ENCODE data around the gene SATB1. TPM values are rescaled to one million over a fixed set of nuclear protein-coding genes. Genes with fewer than 3 reads are reported as not detected.

The SATB1 gene
- total RNA-seq, 1 experiment from 2014 or later, result 28.7 TPM

DNA sequence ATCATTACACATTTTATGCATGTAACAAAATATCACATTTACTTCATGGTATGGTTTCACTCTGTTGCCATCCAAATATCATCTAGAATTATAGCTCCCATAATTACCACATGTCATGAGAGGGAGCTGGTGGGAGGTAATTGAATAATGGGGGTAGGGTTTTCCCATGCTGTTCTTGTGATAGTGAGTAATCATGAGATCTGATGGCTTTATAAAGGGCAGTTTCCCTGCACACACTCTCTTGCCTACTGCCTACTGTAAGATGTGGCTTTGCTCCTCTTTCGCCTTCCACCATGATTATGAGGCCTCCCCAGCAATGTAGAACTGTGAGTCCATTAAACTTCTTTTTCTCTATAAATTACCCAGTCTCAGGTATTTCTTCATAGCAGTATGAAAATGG is 123.4 kb downstream of the SATB1 start:
- CTCF ChIA-PET, result no interaction called here
- POLR2A ChIA-PET (ENCODE audit: unreplicated experiment), result no interaction called here
- BruUV-seq (replicated peaks), result no TSS peak
- Histone ChIP-seq H3K27me3 (ENCODE audit: insufficient read depth, low read depth) (no peaks in the 10 kb centered on the region), H2AFZ (no peak overlapping the region), H3F3A (ENCODE audit: insufficient read depth, low read depth) (no peaks in the 10 kb centered on the region), H3K9me2 (ENCODE audit: insufficient read depth) (no peaks in the 10 kb centered on the region; the same call in 1 of the 2 replicates), H3K4me1 (replicated peaks; ENCODE audit: insufficient read depth) (0 out of 2 replicates have a peak, but pooled peaks cover 5% of the 10 kb centered on the region), H3K4me3 (no peak overlapping the region), H3K79me2 (ENCODE audit: low read depth) (no peaks in the 10 kb centered on the region), H3K4me2 (no peak overlapping the region), H3K9me3 (ENCODE audit: insufficient read depth, low read depth) (peaks cover 19% of the 10 kb centered on the region), H4K20me1 (ENCODE audit: insufficient read depth) (no peaks in the 10 kb centered on the region), H3K27ac (no peak overlapping the region), H3K36me3 (ENCODE audit: low read depth) (no peaks in the 10 kb centered on the region)
- no peak for DNase-seq
- no peak for TF ChIP-seq CTCF (conservative IDR thresholded peaks at IDR 0.05)
- TF ChIP-seq EZH2 (IDR thresholded peaks at IDR 0.05; ENCODE audit: low read depth), result no peak
- intact Hi-C loops (cut with micrococcal nuclease; ENCODE audit: unreplicated experiment), result no loop called here

DNA sequence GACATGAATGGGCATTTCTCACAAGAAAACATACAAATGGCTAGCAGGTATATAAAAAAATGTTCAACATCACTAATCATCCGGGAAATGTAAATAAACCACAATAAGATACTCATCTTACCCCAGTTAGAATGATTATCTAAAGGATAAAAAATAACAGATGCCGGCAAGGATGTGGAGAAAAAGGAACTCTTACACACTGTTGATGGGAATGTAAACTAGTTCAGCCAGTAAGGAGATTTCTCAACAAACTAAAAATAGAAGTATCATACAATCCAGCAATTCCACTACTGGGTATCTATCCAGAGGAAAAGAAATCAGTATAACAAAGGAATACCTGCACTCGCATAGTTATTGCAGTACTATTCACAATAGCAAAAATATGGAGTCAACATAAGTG is 124.2 kb downstream of the SATB1 start:
- H3K36me3 ChIP-seq (ENCODE audit: low read depth), result no peaks in the 10 kb centered on the region
- H3K79me2 ChIP-seq (ENCODE audit: low read depth), result no peaks in the 10 kb centered on the region
- H2AFZ ChIP-seq, result no peak overlapping the region
- H3K4me3 ChIP-seq, result no peak overlapping the region
- no TSS peak for BruUV-seq (replicated peaks)
- CTCF ChIA-PET, result no interaction called here
- H3F3A ChIP-seq (ENCODE audit: insufficient read depth, low read depth), result no peaks in the 10 kb centered on the region
- intact Hi-C loops (cut with micrococcal nuclease; ENCODE audit: unreplicated experiment), result no loop called here
- no peak overlapping the region for H3K4me2 ChIP-seq
- H3K27ac ChIP-seq, result no peak overlapping the region
- H3K4me1 ChIP-seq (replicated peaks; ENCODE audit: insufficient read depth), result 0 out of 2 replicates have a peak, but pooled peaks cover 5% of the 10 kb centered on the region
- H3K27me3 ChIP-seq (ENCODE audit: insufficient read depth, low read depth), result no peaks in the 10 kb centered on the region
- DNase-seq, result no peak
- H3K9me3 ChIP-seq (ENCODE audit: insufficient read depth, low read depth), result peaks cover 19% of the 10 kb centered on the region
- H4K20me1 ChIP-seq (ENCODE audit: insufficient read depth), result no peaks in the 10 kb centered on the region
- POLR2A ChIA-PET (ENCODE audit: unreplicated experiment), result no interaction called here
- no peaks in the 10 kb centered on the region; the same call in 1 of the 2 replicates for H3K9me2 ChIP-seq (ENCODE audit: insufficient read depth)
- TF ChIP-seq CTCF (conservative IDR thresholded peaks at IDR 0.05), result no peak
- no peak for TF ChIP-seq EZH2 (IDR thresholded peaks at IDR 0.05; ENCODE audit: low read depth)

- no peaks in the 10 kb centered on the region for H4K20me1 ChIP-seq (ENCODE audit: insufficient read depth)
- H3K9me2 ChIP-seq (ENCODE audit: insufficient read depth), result no peaks in the 10 kb centered on the region
- ChIA-PET CTCF (no interaction called here), POLR2A (ENCODE audit: unreplicated experiment) (no interaction called here)
- peaks cover 19% of the 10 kb centered on the region for H3K9me3 ChIP-seq (ENCODE audit: insufficient read depth, low read depth)
- no peak overlapping the region for H2AFZ ChIP-seq
- peaks cover 9% of the 10 kb centered on the region for H3K4me1 ChIP-seq (replicated peaks; ENCODE audit: insufficient read depth)
- no peaks in the 10 kb centered on the region for H3K27me3 ChIP-seq (ENCODE audit: insufficient read depth, low read depth)
- no peak for TF ChIP-seq CTCF (conservative IDR thresholded peaks at IDR 0.05)
- no peak for TF ChIP-seq EZH2 (IDR thresholded peaks at IDR 0.05; ENCODE audit: low read depth)
- H3K4me3 ChIP-seq, result no peak overlapping the region
- no peak for DNase-seq
- no peaks in the 10 kb centered on the region for H3K79me2 ChIP-seq (ENCODE audit: low read depth)
- no peaks in the 10 kb centered on the region for H3K36me3 ChIP-seq (ENCODE audit: low read depth)
- intact Hi-C loops (cut with micrococcal nuclease; ENCODE audit: unreplicated experiment), result loop anchor here (5.0 to 10.0 kb wide), 5 partner anchors 162 to 1040 kb away; no protein-coding TSS in a partner anchor
- H3F3A ChIP-seq (ENCODE audit: insufficient read depth, low read depth), result no peaks in the 10 kb centered on the region
- no peak overlapping the region for H3K27ac ChIP-seq
- BruUV-seq (replicated peaks), result no TSS peak
- H3K4me2 ChIP-seq, result no peak overlapping the region
These were observed 128.0 kb downstream of the SATB1 start for GRCh38 chr3:18297126-18297525.

All from PC-9 (cell line).